HepG2 (cell line): ENCODE data around the gene PDGFB. TPM values are rescaled to one million over a fixed set of nuclear protein-coding genes. Genes with fewer than 3 reads are reported as not detected.
A peak's percentile ranks its signal among the peaks of the same experiment; 100 is the strongest.

ENCODE experiments used
- ARNT ChIP-seq: fragments of 450-650 bp; IDR thresholded peaks from 2 replicates; pipeline ENCODE4 v1.6.1; 2017
- HNRNPL ChIP-seq: fragments of 200-400 bp; formaldehyde crosslinking; IDR thresholded peaks from 2 replicates; pipeline ENCODE4 v1.6.1; 2017; ENCODE audit warnings: mild to moderate bottlenecking, low read depth, low read length
- JDP2 ChIP-seq: sonication (generic); formaldehyde crosslinking; IDR thresholded peaks from 2 replicates; pipeline ENCODE4 v1.8.1; 2022; ENCODE audit warnings: missing genetic modification reagents, borderline replicate concordance
- MZF1 ChIP-seq: sonication (generic); formaldehyde crosslinking; IDR thresholded peaks from 2 replicates; pipeline ENCODE4 v1.8.1; 2023; ENCODE audit warnings: mild to moderate bottlenecking, missing genetic modification reagents, borderline replicate concordance
- PCBP1 ChIP-seq: fragments of 200-400 bp; formaldehyde crosslinking; IDR thresholded peaks from 2 replicates; pipeline ENCODE4 v1.6.1; 2017; ENCODE audit warnings: mild to moderate bottlenecking, low read depth, low read length, borderline replicate concordance
- SMYD3 ChIP-seq: sonication (generic); formaldehyde crosslinking; IDR thresholded peaks from 2 replicates; pipeline ENCODE4 v1.8.1; 2023; ENCODE audit warnings: mild to moderate bottlenecking, missing genetic modification reagents
- TP53 ChIP-seq: sonication (generic); formaldehyde crosslinking; conservative IDR thresholded peaks from 2 replicates; pipeline ENCODE4 v1.4.0; 2020; ENCODE audit warnings: missing genetic modification reagents
- ZBTB7A ChIP-seq: sonication (generic); formaldehyde crosslinking; IDR thresholded peaks from 2 replicates; pipeline ENCODE4 v1.8.0; 2022; ENCODE audit warnings: mild to moderate bottlenecking, missing genetic modification reagents
- ZFP36 ChIP-seq: fragments of 150-350 bp; IDR thresholded peaks from 2 replicates; pipeline ENCODE4 v1.6.1; 2018; ENCODE audit warnings: borderline replicate concordance, low read length, low read depth; ENCODE audit not compliant: partially characterized antibody
- ZNF24 ChIP-seq: fragments of 450-650 bp; IDR thresholded peaks from 2 replicates; pipeline ENCODE4 v1.6.1; 2017; ENCODE audit warnings: antibody characterized with exemption, mild to moderate bottlenecking
- ZNF530 ChIP-seq: sonication (generic); formaldehyde crosslinking; IDR thresholded peaks from 2 replicates; pipeline ENCODE4 v1.5.0; 2020; ENCODE audit warnings: low read depth, mild to moderate bottlenecking, missing genetic modification reagents
- ZNF652 ChIP-seq: IDR thresholded peaks from 2 replicates; pipeline ENCODE4 v1.6.1; 2016; ENCODE audit warnings: low read depth, borderline replicate concordance
- ZNF780A ChIP-seq: sonication (generic); formaldehyde crosslinking; IDR thresholded peaks from 2 replicates; pipeline ENCODE4 v1.8.0; 2022; ENCODE audit warnings: mild to moderate bottlenecking, missing genetic modification reagents, moderate library complexity
- polyA plus RNA-seq, 8 experiments: library from polyadenylated mRNA; depleted of rRNA in 3 of 8; stranded (reverse) in 7 of 8; unstranded in 1 of 8; fragments of >200 nt; fragmentation: Illumina TruSeq in 4 of 8; extraction: Trizol in 4 of 8; gene quantifications; 2 replicates each; pipeline versions ENCODE4 v1.2.1 to v1.2.3, GENCODE V29; 2011 to 2016; ENCODE audit warnings: low read depth in 4 of 8, missing spikeins in 1 of 8, mixed read lengths in 1 of 8; ENCODE audit not compliant: insufficient read depth in 1 of 8
- total RNA-seq, 5 experiments: library from RNA; depleted of rRNA; stranded (reverse); fragments of >200 nt; fragmentation: Illumina TruSeq; extraction: Trizol; gene quantifications; 2 replicates each; pipeline ENCODE4 v1.2.3, GENCODE V29; 2016; ENCODE audit warnings: low read depth in 1 of 5
- TF ChIP-seq, protein P1 (sequence below): sonication (generic); formaldehyde crosslinking; IDR thresholded peaks from 2 replicates; pipeline ENCODE4 v1.5.0; 2020; ENCODE audit warnings: mild to moderate bottlenecking, missing genetic modification reagents, borderline replicate concordance
- TF ChIP-seq, protein P2 (sequence below): fragments of 450-650 bp; IDR thresholded peaks from 2 replicates; pipeline ENCODE4 v1.6.1; 2017; ENCODE audit warnings: mild to moderate bottlenecking
- TF ChIP-seq, protein P3 (sequence below): sonication (generic); formaldehyde crosslinking; IDR thresholded peaks from 2 replicates; pipeline ENCODE4 v1.4.0; 2020; ENCODE audit warnings: missing genetic modification reagents
- TF ChIP-seq, protein P4 (sequence below), 2 experiments: sonication (generic) in 1 of 2; formaldehyde crosslinking in 1 of 2; IDR thresholded peaks; 2 replicates each; pipeline versions ENCODE4 v1.5.1 to v1.6.1; 2011 to 2020; ENCODE audit warnings: borderline replicate concordance in 1 of 2, low read depth in 1 of 2, low read length in 1 of 2, mild to moderate bottlenecking in 1 of 2, missing genetic modification reagents in 1 of 2, moderate library complexity in 1 of 2

PDGFB gene
- total and polyA plus RNA-seq, 2 of the 13 experiments (the other 11 are each of a cell fraction or from before 2014, with no cell fraction given), result 1.4 to 10.1 TPM

DNA sequence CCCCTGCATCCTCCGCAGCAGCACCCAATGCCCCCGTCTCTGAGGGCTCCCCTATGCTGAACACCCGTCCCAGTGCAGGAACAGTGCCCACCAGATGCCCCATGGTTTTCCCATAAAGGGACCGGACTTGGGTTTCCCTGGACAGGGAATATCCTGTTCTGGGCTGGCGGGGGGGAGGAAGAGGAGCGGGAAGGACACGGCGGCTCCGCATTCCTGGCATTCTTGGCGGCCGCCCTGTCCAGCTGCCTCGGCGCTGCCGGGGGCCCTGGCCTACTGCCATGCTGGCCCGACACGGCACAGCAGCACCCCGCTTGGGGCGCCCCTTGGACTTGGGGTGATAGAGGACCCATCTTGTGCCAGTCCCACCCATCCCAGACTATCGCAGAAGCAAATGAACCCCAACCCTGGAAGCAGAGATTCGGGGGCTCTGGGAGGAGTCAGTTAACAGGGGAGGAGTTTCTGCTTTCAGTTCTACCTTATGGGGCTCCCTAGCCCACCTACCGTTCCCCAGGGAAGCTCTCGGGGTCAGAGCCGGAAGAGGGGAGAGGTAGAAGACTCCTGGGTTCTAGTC, 68.6 kb downstream of the PDGFB start (continued):
- TF ChIP-seq SMYD3 (CRISPR knock-in tag) (no peak), MZF1 (CRISPR knock-in tag) (no peak), ZNF780A (no peak), ZNF530 (CRISPR knock-in tag) (no peak), ZNF24 (no peak), ARNT (no peak), ZNF652 (CRISPR knock-in tag) (no peak), JDP2 (CRISPR knock-in tag) (no peak), ZFP36 (no peak), HNRNPL (peak; percentile 72; the same call in 1 of the 2 replicates), ZBTB7A (CRISPR knock-in tag) (no peak), TP53 (CRISPR knock-in tag) (no peak), PCBP1 (no peak)
- TF ChIP-seq, protein P1, sequence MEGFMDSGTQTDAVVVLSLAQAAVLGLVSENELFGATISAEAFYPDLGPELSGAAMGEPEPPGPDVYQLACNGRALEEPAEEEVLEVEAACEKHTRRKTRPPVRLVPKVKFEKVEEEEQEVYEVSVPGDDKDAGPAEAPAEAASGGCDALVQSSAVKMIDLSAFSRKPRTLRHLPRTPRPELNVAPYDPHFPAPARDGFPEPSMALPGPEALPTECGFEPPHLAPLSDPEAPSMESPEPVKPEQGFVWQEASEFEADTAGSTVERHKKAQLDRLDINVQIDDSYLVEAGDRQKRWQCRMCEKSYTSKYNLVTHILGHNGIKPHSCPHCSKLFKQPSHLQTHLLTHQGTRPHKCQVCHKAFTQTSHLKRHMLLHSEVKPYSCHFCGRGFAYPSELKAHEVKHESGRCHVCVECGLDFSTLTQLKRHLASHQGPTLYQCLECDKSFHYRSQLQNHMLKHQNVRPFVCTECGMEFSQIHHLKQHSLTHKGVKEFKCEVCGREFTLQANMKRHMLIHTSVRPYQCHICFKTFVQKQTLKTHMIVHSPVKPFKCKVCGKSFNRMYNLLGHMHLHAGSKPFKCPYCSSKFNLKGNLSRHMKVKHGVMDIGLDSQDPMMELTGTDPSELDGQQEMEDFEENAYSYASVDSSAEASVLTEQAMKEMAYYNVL (CRISPR knock-in tag), result 0 out of 2 replicates have a peak, but pooled peaks have one; percentile 56
- TF ChIP-seq, protein P2, sequence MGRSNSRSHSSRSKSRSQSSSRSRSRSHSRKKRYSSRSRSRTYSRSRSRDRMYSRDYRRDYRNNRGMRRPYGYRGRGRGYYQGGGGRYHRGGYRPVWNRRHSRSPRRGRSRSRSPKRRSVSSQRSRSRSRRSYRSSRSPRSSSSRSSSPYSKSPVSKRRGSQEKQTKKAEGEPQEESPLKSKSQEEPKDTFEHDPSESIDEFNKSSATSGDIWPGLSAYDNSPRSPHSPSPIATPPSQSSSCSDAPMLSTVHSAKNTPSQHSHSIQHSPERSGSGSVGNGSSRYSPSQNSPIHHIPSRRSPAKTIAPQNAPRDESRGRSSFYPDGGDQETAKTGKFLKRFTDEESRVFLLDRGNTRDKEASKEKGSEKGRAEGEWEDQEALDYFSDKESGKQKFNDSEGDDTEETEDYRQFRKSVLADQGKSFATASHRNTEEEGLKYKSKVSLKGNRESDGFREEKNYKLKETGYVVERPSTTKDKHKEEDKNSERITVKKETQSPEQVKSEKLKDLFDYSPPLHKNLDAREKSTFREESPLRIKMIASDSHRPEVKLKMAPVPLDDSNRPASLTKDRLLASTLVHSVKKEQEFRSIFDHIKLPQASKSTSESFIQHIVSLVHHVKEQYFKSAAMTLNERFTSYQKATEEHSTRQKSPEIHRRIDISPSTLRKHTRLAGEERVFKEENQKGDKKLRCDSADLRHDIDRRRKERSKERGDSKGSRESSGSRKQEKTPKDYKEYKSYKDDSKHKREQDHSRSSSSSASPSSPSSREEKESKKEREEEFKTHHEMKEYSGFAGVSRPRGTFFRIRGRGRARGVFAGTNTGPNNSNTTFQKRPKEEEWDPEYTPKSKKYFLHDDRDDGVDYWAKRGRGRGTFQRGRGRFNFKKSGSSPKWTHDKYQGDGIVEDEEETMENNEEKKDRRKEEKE, result no peak
- TF ChIP-seq, protein P3, sequence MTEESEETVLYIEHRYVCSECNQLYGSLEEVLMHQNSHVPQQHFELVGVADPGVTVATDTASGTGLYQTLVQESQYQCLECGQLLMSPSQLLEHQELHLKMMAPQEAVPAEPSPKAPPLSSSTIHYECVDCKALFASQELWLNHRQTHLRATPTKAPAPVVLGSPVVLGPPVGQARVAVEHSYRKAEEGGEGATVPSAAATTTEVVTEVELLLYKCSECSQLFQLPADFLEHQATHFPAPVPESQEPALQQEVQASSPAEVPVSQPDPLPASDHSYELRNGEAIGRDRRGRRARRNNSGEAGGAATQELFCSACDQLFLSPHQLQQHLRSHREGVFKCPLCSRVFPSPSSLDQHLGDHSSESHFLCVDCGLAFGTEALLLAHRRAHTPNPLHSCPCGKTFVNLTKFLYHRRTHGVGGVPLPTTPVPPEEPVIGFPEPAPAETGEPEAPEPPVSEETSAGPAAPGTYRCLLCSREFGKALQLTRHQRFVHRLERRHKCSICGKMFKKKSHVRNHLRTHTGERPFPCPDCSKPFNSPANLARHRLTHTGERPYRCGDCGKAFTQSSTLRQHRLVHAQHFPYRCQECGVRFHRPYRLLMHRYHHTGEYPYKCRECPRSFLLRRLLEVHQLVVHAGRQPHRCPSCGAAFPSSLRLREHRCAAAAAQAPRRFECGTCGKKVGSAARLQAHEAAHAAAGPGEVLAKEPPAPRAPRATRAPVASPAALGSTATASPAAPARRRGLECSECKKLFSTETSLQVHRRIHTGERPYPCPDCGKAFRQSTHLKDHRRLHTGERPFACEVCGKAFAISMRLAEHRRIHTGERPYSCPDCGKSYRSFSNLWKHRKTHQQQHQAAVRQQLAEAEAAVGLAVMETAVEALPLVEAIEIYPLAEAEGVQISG (CRISPR knock-in tag), result 0 out of 2 replicates have a peak, but pooled peaks have one; percentile 42
- TF ChIP-seq, protein P4, sequence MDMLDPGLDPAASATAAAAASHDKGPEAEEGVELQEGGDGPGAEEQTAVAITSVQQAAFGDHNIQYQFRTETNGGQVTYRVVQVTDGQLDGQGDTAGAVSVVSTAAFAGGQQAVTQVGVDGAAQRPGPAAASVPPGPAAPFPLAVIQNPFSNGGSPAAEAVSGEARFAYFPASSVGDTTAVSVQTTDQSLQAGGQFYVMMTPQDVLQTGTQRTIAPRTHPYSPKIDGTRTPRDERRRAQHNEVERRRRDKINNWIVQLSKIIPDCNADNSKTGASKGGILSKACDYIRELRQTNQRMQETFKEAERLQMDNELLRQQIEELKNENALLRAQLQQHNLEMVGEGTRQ (IDR thresholded peaks at IDR 0.05; ENCODE audit: low read depth, low read length), result no peak
- TF ChIP-seq, protein P4 (CRISPR knock-in tag; IDR thresholded peaks at IDR 0.05; ENCODE audit: borderline replicate concordance), result no peak
